GM19397 (cell line): ENCODE measurements around the gene ALG6.
A peak's percentile ranks its signal among the peaks of the same experiment; 100 is the strongest.

Experiments used
- ATAC-seq: cut with Tn5 transposase; IDR thresholded peaks from one replicate; pipeline ENCODE4 v1.9.1; 2021; ENCODE audit warnings: mild to moderate bottlenecking, moderate library complexity; ENCODE audit not compliant: unreplicated experiment

ALG6 gene

GRCh38 chr1:63367215-63368103, at the start of gene ALG6:
Gene ALG6, plus strand, starts transcription at chr1:63367627. Its CDS starts 3,351 bp downstream, at chr1:63370978.
- ATAC-seq = peak; percentile 93

- ATAC-seq = no peak
Observed at GRCh38 chr1:63317817-63318152, 49.6 kb upstream of the ALG6 start.

- ATAC-seq = no peak
Observed at GRCh38 chr1:63318201-63318979, 49.0 kb upstream of the ALG6 start.

GRCh38 chr1:63319046-63320021, 48.1 kb upstream of the ALG6 start:
- no peak for ATAC-seq

- no peak for ATAC-seq
Observed at GRCh38 chr1:63320022-63320721, 47.3 kb upstream of the ALG6 start.

- ATAC-seq = no peak
Observed at GRCh38 chr1:63321066-63321784, 46.2 kb upstream of the ALG6 start.

GRCh38 chr1:63321785-63322113, 45.7 kb upstream of the ALG6 start:
- no peak for ATAC-seq

GRCh38 chr1:63322114-63322943, 45.1 kb upstream of the ALG6 start, which contains the start of gene FOXD3:
Gene FOXD3, plus strand, starts transcription at chr1:63322567. Its CDS starts 492 bp downstream, at chr1:63323059.
- ATAC-seq = no peak

- ATAC-seq = no peak
Observed at GRCh38 chr1:63322944-63323864, 44.2 kb upstream of the ALG6 start.

- ATAC-seq = no peak
Observed at GRCh38 chr1:63323865-63324778, 43.3 kb upstream of the ALG6 start.

- no peak for ATAC-seq
Observed at GRCh38 chr1:63324779-63325119, 42.7 kb upstream of the ALG6 start.

- ATAC-seq = no peak
Observed at GRCh38 chr1:63325279-63325985, 42.0 kb upstream of the ALG6 start.

- no peak for ATAC-seq
Observed at GRCh38 chr1:63326106-63326472, 41.3 kb upstream of the ALG6 start.

- ATAC-seq = no peak
Observed at GRCh38 chr1:63326473-63327380, 40.7 kb upstream of the ALG6 start.

GRCh38 chr1:63327417-63328054, 39.9 kb upstream of the ALG6 start:
- ATAC-seq = peak; percentile 43
